Measurements from ENCODE around the gene KLK6.

Gene KLK6

GRCh38 chr19:50909240-50910070 is 59.9 kb downstream of the KLK6 start:
- Histone ChIP-seq H3K36me3 (ENCODE audit: insufficient read depth) (no peaks in the 10 kb centered on the region), H2AFZ (ENCODE audit: low read depth) (no peak overlapping the region)

More at GRCh38 chr19:50909240-50910070, 59.9 kb downstream of the KLK6 start:
- Histone ChIP-seq H3K27me3 (ENCODE audit: insufficient read depth, low read depth) (no peaks in the 10 kb centered on the region; the same call in 1 of the 2 replicates), H3K4me2 (no peak overlapping the region), H3K4me1 (ENCODE audit: low read depth, poor library complexity, severe bottlenecking) (no peaks in the 10 kb centered on the region), H4K20me1 (ENCODE audit: insufficient read depth) (no peaks in the 10 kb centered on the region), H3K27ac (no peak overlapping the region), H3K79me2 (ENCODE audit: insufficient read depth, low read depth) (no peaks in the 10 kb centered on the region), H3K4me3 (IDR thresholded peaks at IDR 0.05; ENCODE audit: insufficient read depth, low read depth, low read length) (no peak overlapping the region), H3K9ac (no peak overlapping the region)
- TF ChIP-seq CTCF (conservative IDR thresholded peaks at IDR 0.05; ENCODE audit: low read depth, low read length), result no peak
